ENCODE measurements around the gene LOXL3.

Gene LOXL3

GRCh38 chr2:74532222-74532621, 21.5 kb downstream of the LOXL3 start:
- no peak for ATAC-seq (replicated peaks)
- Mint-ChIP-seq H3K9me3 (peaks cover 0 to 2% of the 10 kb centered on the region in 2 donors), H3K27ac (peak overlapping the region; percentile 32), H3K36me3 (peaks cover 32 to 61% of the 10 kb centered on the region in 2 donors), H3K4me3 (peak overlapping the region; percentile 97 to 100), H3K4me1 (peaks cover 43 to 53% of the 10 kb centered on the region in 2 donors), H3K27me3 (no peaks in the 10 kb centered on the region)
- DNase-seq = no peak

- ATAC-seq (replicated peaks) = no peak
- Mint-ChIP-seq H3K36me3 (peaks cover 38 to 66% of the 10 kb centered on the region in 2 donors), H3K27ac (peak overlapping the region; percentile 99)
These were observed 22.1 kb downstream of the LOXL3 start for GRCh38 chr2:74531666-74532065.

GRCh38 chr2:74530239-74531187, 23.2 kb downstream of the LOXL3 start:
- peaks cover 49 to 75% of the 10 kb centered on the region in 2 donors for H3K36me3 Mint-ChIP-seq
- ATAC-seq (replicated peaks) = peak; percentile 29 to 38
- peaks cover 7 to 10% of the 10 kb centered on the region in 2 donors for H3K9me3 Mint-ChIP-seq
- DNase-seq = peak; percentile 75
- peak overlapping the region; percentile 97 to 100 for H3K4me3 Mint-ChIP-seq
- H3K27me3 Mint-ChIP-seq = no peaks in the 10 kb centered on the region
- peak overlapping the region; percentile 99 for H3K27ac Mint-ChIP-seq
- H3K4me1 Mint-ChIP-seq = peaks cover 44 to 56% of the 10 kb centered on the region in 2 donors

More at GRCh38 chr2:74531666-74532065, 22.1 kb downstream of the LOXL3 start:
- H3K27me3 Mint-ChIP-seq = no peaks in the 10 kb centered on the region
- peaks cover 44 to 53% of the 10 kb centered on the region in 2 donors for H3K4me1 Mint-ChIP-seq
- peak overlapping the region; percentile 97 to 100 for H3K4me3 Mint-ChIP-seq
- H3K9me3 Mint-ChIP-seq = peaks cover 2 to 4% of the 10 kb centered on the region in 2 donors
- DNase-seq = no peak

- no peaks in the 10 kb centered on the region for H3K27me3 Mint-ChIP-seq
- peaks cover 41 to 51% of the 10 kb centered on the region in 2 donors for H3K4me1 Mint-ChIP-seq
- peaks cover 55 to 82% of the 10 kb centered on the region in 2 donors for H3K36me3 Mint-ChIP-seq
- peaks cover 7 to 10% of the 10 kb centered on the region in 2 donors for H3K9me3 Mint-ChIP-seq
- peak within 1 kb of the TSS; percentile 99 for H3K27ac Mint-ChIP-seq
- ATAC-seq (replicated peaks) (peak; percentile 81 to 84), DNase-seq (peak; percentile 98)
- H3K4me3 Mint-ChIP-seq = peak within 1 kb of the TSS; percentile 97 to 100
These were observed 24.1 kb downstream of the LOXL3 start, which contains the start of the genes AUP1 and HTRA2 for GRCh38 chr2:74529357-74530238. Gene AUP1 (minus strand): TSS chr2:74529706. CDS start chr2:74529629, 77 bp downstream. Gene HTRA2 (plus strand): TSS chr2:74529933. CDS start chr2:74530007, 74 bp downstream.

- Mint-ChIP-seq H3K9me3 (peaks cover 7 to 10% of the 10 kb centered on the region in 2 donors), H3K4me1 (peaks cover 41 to 51% of the 10 kb centered on the region in 2 donors), H3K4me3 (peak overlapping the region; percentile 97 to 100), H3K27me3 (no peaks in the 10 kb centered on the region), H3K36me3 (peaks cover 51 to 74% of the 10 kb centered on the region in 2 donors), H3K27ac (peak overlapping the region; percentile 99)
- ATAC-seq (replicated peaks) = peak; percentile 2 to 6
- no peak for DNase-seq
These were observed 25.0 kb downstream of the LOXL3 start for GRCh38 chr2:74528600-74529356.

- ATAC-seq (replicated peaks) = no peak
- peak overlapping the region; percentile 97 to 100 for H3K4me3 Mint-ChIP-seq
- H3K4me1 Mint-ChIP-seq = peaks cover 39 to 51% of the 10 kb centered on the region in 2 donors
- peaks cover 49 to 68% of the 10 kb centered on the region in 2 donors for H3K36me3 Mint-ChIP-seq
- H3K9me3 Mint-ChIP-seq = peaks cover 7 to 10% of the 10 kb centered on the region in 2 donors
- H3K27me3 Mint-ChIP-seq = no peaks in the 10 kb centered on the region
- peak overlapping the region; percentile 99 for H3K27ac Mint-ChIP-seq
- no peak for DNase-seq
These were observed 26.0 kb downstream of the LOXL3 start for GRCh38 chr2:74527741-74528140.

- Mint-ChIP-seq H3K27ac (peak overlapping the region; percentile 84), H3K4me3 (peak overlapping the region; percentile 43 to 57), H3K9me3 (peaks cover 7 to 10% of the 10 kb centered on the region in 2 donors), H3K27me3 (peaks cover 0 to 4% of the 10 kb centered on the region in 2 donors), H3K36me3 (peaks cover 51 to 63% of the 10 kb centered on the region in 2 donors), H3K4me1 (peaks cover 31 to 41% of the 10 kb centered on the region in 2 donors)
- ATAC-seq (replicated peaks) = no peak
- no peak for DNase-seq
These were observed 27.0 kb downstream of the LOXL3 start for GRCh38 chr2:74526649-74527230.

- DNase-seq (peak; percentile 73), ATAC-seq (replicated peaks) (peak; percentile 38 to 43)
- Mint-ChIP-seq H3K9me3 (peaks cover 7 to 10% of the 10 kb centered on the region in 2 donors), H3K4me3 (peak within 1 kb of the TSS; percentile 43 to 57), H3K27ac (peak within 1 kb of the TSS; percentile 84), H3K36me3 (peaks cover 52 to 57% of the 10 kb centered on the region in 2 donors), H3K27me3 (peaks cover 0 to 8% of the 10 kb centered on the region in 2 donors), H3K4me1 (peaks cover 24 to 34% of the 10 kb centered on the region in 2 donors)
These were observed 27.8 kb downstream of the LOXL3 start, which contains the start of gene DQX1 for GRCh38 chr2:74525717-74526648. Gene DQX1 (minus strand): TSS chr2:74526231. CDS start chr2:74525729, 502 bp downstream.

GRCh38 chr2:74524955-74525716, 28.6 kb downstream of the LOXL3 start:
- no peak overlapping the region for H3K4me3 Mint-ChIP-seq
- peaks cover 7 to 16% of the 10 kb centered on the region in 2 donors for H3K27me3 Mint-ChIP-seq
- peaks cover 51 to 55% of the 10 kb centered on the region in 2 donors for H3K36me3 Mint-ChIP-seq
- H3K27ac Mint-ChIP-seq = peak overlapping the region; percentile 25
- DNase-seq (no peak), ATAC-seq (replicated peaks) (no peak)
- H3K9me3 Mint-ChIP-seq = peaks cover 7 to 10% of the 10 kb centered on the region in 2 donors
- H3K4me1 Mint-ChIP-seq = peaks cover 22 to 29% of the 10 kb centered on the region in 2 donors

- DNase-seq (no peak), ATAC-seq (replicated peaks) (no peak)
- H3K36me3 Mint-ChIP-seq = peaks cover 48 to 57% of the 10 kb centered on the region in 2 donors
- H3K9me3 Mint-ChIP-seq = peaks cover 7 to 10% of the 10 kb centered on the region in 2 donors
- H3K27ac Mint-ChIP-seq = no peak overlapping the region
- H3K27me3 Mint-ChIP-seq = peaks cover 17 to 26% of the 10 kb centered on the region in 2 donors
- H3K4me1 Mint-ChIP-seq = peaks cover 22 to 29% of the 10 kb centered on the region in 2 donors
- no peak overlapping the region for H3K4me3 Mint-ChIP-seq
These were observed 29.7 kb downstream of the LOXL3 start for GRCh38 chr2:74524005-74524404.

- Mint-ChIP-seq H3K36me3 (peaks cover 37 to 47% of the 10 kb centered on the region in 2 donors), H3K4me1 (peaks cover 15 to 17% of the 10 kb centered on the region in 2 donors), H3K9me3 (peaks cover 7 to 10% of the 10 kb centered on the region in 2 donors), H3K4me3 (no peak overlapping the region), H3K27me3 (peaks cover 32 to 41% of the 10 kb centered on the region in 2 donors), H3K27ac (no peak overlapping the region)
- DNase-seq (no peak), ATAC-seq (replicated peaks) (no peak)
These were observed 31.2 kb downstream of the LOXL3 start for GRCh38 chr2:74522516-74522915.
